Measurements from ENCODE around the gene DENND1C. TPM values are rescaled to one million over a fixed set of nuclear protein-coding genes. Genes with fewer than 3 reads are reported as not detected.

The DENND1C gene
- total RNA-seq, 1 experiment from 2014 or later: not detected

- H3K4me1 Mint-ChIP-seq (ENCODE audit: low read depth, unreplicated experiment): peaks cover 15% of the 10 kb centered on the region
Observed at GRCh38 chr19:6466526-6467248, 14.9 kb downstream of the DENND1C start.

GRCh38 chr19:6465663-6466062 lies 15.9 kb downstream of the DENND1C start:
- Mint-ChIP-seq H3K9me3 (ENCODE audit: low read depth, unreplicated experiment) (no peaks in the 10 kb centered on the region), H3K4me3 (ENCODE audit: low read depth, unreplicated experiment) (peak overlapping the region; percentile 90), H3K27ac (ENCODE audit: unreplicated experiment) (peak overlapping the region; percentile 89), H3K36me3 (ENCODE audit: insufficient read depth, unreplicated experiment) (peaks cover 42% of the 10 kb centered on the region), H3K27me3 (ENCODE audit: unreplicated experiment) (no peaks in the 10 kb centered on the region), H3K4me1 (ENCODE audit: low read depth, unreplicated experiment) (peaks cover 15% of the 10 kb centered on the region)
- no peak for TF ChIP-seq CTCF (IDR thresholded peaks at IDR 0.05; ENCODE audit: unreplicated experiment)
- intact Hi-C loops (cut with micrococcal nuclease; ENCODE audit: unreplicated experiment): no loop called here
- DNase-seq: no peak
- CTCF ChIA-PET: no interaction called here
- BruUV-seq (replicated peaks): no TSS peak

More at GRCh38 chr19:6466526-6467248, 14.9 kb downstream of the DENND1C start:
- BruUV-seq (replicated peaks): no TSS peak
- intact Hi-C loops (cut with micrococcal nuclease; ENCODE audit: unreplicated experiment): no loop called here
- no peak for TF ChIP-seq CTCF (IDR thresholded peaks at IDR 0.05; ENCODE audit: unreplicated experiment)
- H3K4me3 Mint-ChIP-seq (ENCODE audit: low read depth, unreplicated experiment): no peak overlapping the region
- no peak for DNase-seq
- no peak overlapping the region for H3K27ac Mint-ChIP-seq (ENCODE audit: unreplicated experiment)
- H3K27me3 Mint-ChIP-seq (ENCODE audit: unreplicated experiment): no peaks in the 10 kb centered on the region
- peaks cover 42% of the 10 kb centered on the region for H3K36me3 Mint-ChIP-seq (ENCODE audit: insufficient read depth, unreplicated experiment)
- CTCF ChIA-PET: no interaction called here
- H3K9me3 Mint-ChIP-seq (ENCODE audit: low read depth, unreplicated experiment): no peaks in the 10 kb centered on the region

- no peak for DNase-seq
- peaks cover 15% of the 10 kb centered on the region for H3K4me1 Mint-ChIP-seq (ENCODE audit: low read depth, unreplicated experiment)
- peak overlapping the region; percentile 90 for H3K4me3 Mint-ChIP-seq (ENCODE audit: low read depth, unreplicated experiment)
- no peak for TF ChIP-seq CTCF (IDR thresholded peaks at IDR 0.05; ENCODE audit: unreplicated experiment)
- CTCF ChIA-PET: interaction anchor here (0.7 kb wide), 1 partner anchor 105 kb away, joined by 3 read pairs; no protein-coding TSS in a partner anchor
- intact Hi-C loops (cut with micrococcal nuclease; ENCODE audit: unreplicated experiment): no loop called here
- H3K27me3 Mint-ChIP-seq (ENCODE audit: unreplicated experiment): no peaks in the 10 kb centered on the region
- H3K9me3 Mint-ChIP-seq (ENCODE audit: low read depth, unreplicated experiment): no peaks in the 10 kb centered on the region
- H3K36me3 Mint-ChIP-seq (ENCODE audit: insufficient read depth, unreplicated experiment): peaks cover 48% of the 10 kb centered on the region
- BruUV-seq (replicated peaks): no TSS peak
- peak overlapping the region; percentile 89 for H3K27ac Mint-ChIP-seq (ENCODE audit: unreplicated experiment)
Observed at GRCh38 chr19:6465006-6465405, 16.6 kb downstream of the DENND1C start.

- CTCF ChIA-PET: interaction anchor here (0.7 kb wide), 1 partner anchor 104 kb away, joined by 3 read pairs; no protein-coding TSS in a partner anchor
- Mint-ChIP-seq H3K4me1 (ENCODE audit: low read depth, unreplicated experiment) (peaks cover 15% of the 10 kb centered on the region), H3K27me3 (ENCODE audit: unreplicated experiment) (no peaks in the 10 kb centered on the region), H3K27ac (ENCODE audit: unreplicated experiment) (peak within 1 kb of the TSS; percentile 89), H3K9me3 (ENCODE audit: low read depth, unreplicated experiment) (no peaks in the 10 kb centered on the region), H3K36me3 (ENCODE audit: insufficient read depth, unreplicated experiment) (peaks cover 55% of the 10 kb centered on the region), H3K4me3 (ENCODE audit: low read depth, unreplicated experiment) (peak within 1 kb of the TSS; percentile 90)
- TF ChIP-seq CTCF (IDR thresholded peaks at IDR 0.05; ENCODE audit: unreplicated experiment): no peak
- peak; percentile 95 for DNase-seq
- intact Hi-C loops (cut with micrococcal nuclease; ENCODE audit: unreplicated experiment): no loop called here
- TSS peak; percentile 8 for BruUV-seq (replicated peaks)
Observed at GRCh38 chr19:6464070-6464873, 17.3 kb downstream of the DENND1C start, which contains the start of gene CRB3. CRB3 (plus strand) TSS chr19:6464271; CDS start chr19:6464702, 431 bp downstream.
